Ovary (tissue), 1 donor: ENCODE measurements around the gene FLYWCH1.

ENCODE experiments used
- EP300 ChIP-seq: sonication (generic); formaldehyde crosslinking; IDR thresholded peaks from one replicate; pipeline ENCODE4 v1.6.1; 2017; ENCODE audit warnings: antibody characterized with exemption
- POLR2A ChIP-seq: fragments of 450-650 bp; IDR thresholded peaks from one replicate; pipeline ENCODE4 v1.6.1; 2017; ENCODE audit warnings: antibody characterized with exemption, mild to moderate bottlenecking, moderate library complexity

- TF ChIP-seq EP300 (no peak), POLR2A (no peak)
These were observed 18.0 kb downstream of the FLYWCH1 start for GRCh38 chr16:2929693-2930092.
